ENCODE results near the gene SPATA31D3. TPM values are rescaled to one million over a fixed set of nuclear protein-coding genes. Genes with fewer than 3 reads are reported as not detected.
"Not testable (repeated sequence)": the region's sequence is repeated elsewhere in the genome, so short reads cannot be mapped to it uniquely, and the experiment has no call there.

Gene SPATA31D3
- not detected in 2 replicates for total RNA-seq
- long read RNA-seq, result 0 reads

DNA sequence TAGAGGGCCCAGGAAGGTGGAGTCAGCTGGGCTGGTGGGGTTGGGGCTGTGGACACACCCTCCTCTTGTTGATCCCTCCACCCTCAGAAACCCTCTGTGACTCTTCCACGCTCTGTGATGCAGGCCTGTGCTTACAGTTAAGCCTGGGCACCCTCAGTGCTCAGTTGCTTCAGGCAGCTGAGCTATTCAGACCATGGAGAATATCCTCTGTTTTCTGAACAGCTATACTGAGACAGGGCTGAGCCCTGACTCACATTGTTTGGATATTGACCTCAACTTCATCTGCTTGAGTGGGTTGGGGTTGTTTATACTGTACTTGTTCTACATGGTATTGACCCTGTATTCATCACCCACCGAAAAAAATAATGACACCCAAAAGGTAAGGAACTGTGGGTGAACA, at the start of gene SPATA31D3:
Gene SPATA31D3, plus strand, starts transcription at position 108 of the 400 bp plus-strand sequence. Its CDS starts 86 bp downstream, at position 194.
- H3K36me3 Mint-ChIP-seq (ENCODE audit: low read depth); H3K27ac Mint-ChIP-seq (ENCODE audit: unreplicated experiment): not testable (repeated sequence)

DNA sequence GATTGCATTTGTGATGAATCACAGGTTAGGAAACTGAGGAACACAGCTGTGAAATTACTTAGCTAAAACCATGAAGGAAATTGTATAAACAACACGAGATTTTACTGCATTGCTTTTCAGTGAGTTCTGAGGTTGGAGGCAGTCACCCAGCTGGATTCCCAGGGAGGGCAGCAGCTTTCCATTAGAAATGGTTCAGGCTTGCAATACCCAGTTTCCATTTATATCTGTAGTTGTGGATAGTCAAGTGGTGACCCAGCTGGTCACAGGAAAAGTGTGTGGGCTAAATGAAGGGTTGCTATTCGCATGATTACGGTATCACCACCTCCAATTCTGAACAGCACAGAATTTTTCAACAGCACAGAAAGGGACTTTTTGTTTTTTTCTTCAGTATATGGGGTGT, 49.4 kb upstream of the SPATA31D3 start:
- H3K4me3 Mint-ChIP-seq, result no peak overlapping the region
- TF ChIP-seq, protein P1, sequence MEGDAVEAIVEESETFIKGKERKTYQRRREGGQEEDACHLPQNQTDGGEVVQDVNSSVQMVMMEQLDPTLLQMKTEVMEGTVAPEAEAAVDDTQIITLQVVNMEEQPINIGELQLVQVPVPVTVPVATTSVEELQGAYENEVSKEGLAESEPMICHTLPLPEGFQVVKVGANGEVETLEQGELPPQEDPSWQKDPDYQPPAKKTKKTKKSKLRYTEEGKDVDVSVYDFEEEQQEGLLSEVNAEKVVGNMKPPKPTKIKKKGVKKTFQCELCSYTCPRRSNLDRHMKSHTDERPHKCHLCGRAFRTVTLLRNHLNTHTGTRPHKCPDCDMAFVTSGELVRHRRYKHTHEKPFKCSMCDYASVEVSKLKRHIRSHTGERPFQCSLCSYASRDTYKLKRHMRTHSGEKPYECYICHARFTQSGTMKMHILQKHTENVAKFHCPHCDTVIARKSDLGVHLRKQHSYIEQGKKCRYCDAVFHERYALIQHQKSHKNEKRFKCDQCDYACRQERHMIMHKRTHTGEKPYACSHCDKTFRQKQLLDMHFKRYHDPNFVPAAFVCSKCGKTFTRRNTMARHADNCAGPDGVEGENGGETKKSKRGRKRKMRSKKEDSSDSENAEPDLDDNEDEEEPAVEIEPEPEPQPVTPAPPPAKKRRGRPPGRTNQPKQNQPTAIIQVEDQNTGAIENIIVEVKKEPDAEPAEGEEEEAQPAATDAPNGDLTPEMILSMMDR (conservative IDR thresholded peaks at IDR 0.05), result no peak
- no peaks in the 10 kb centered on the region for H3K27me3 Mint-ChIP-seq (ENCODE audit: low read depth)
- H3K27ac Mint-ChIP-seq (ENCODE audit: unreplicated experiment), result no peak overlapping the region
- H3K9me3 Mint-ChIP-seq, result no peaks in the 10 kb centered on the region
- H3K4me1 Mint-ChIP-seq, result no peaks in the 10 kb centered on the region
- no peaks in the 10 kb centered on the region for H3K36me3 Mint-ChIP-seq (ENCODE audit: low read depth)
- no peak for DNase-seq (ENCODE audit: low read depth, low spot score)

More for the DNA sequence above, at the start of gene SPATA31D3:
- H3K27me3 Mint-ChIP-seq (ENCODE audit: low read depth); H3K4me1 Mint-ChIP-seq; H3K4me3 Mint-ChIP-seq; DNase-seq (ENCODE audit: low read depth, low spot score); H3K9me3 Mint-ChIP-seq: not testable (repeated sequence)

DNA sequence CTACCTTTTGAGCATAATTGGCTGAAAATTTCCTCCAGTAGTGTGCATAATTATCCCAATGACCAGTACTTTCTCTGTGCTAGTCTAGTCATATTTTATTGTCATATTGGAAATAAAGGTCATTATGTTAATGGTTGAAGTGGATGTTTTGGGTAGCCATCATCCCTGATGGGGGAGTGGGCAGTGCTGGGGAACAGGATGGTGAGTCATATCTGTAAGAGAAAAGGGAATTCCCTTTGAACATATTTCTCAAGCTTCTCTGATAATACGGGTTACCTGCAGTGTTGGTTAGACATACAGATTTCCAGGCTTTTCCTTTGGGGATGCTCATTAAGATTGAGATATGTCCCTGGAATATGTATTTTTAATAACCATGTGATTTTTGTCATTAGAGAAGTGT, 48.4 kb upstream of the SPATA31D3 start:
- DNase-seq (ENCODE audit: low read depth, low spot score), result no peak
- no peak overlapping the region for H3K4me3 Mint-ChIP-seq
- TF ChIP-seq, protein P1 (conservative IDR thresholded peaks at IDR 0.05), result no peak
- H3K9me3 Mint-ChIP-seq, result no peaks in the 10 kb centered on the region
- H3K36me3 Mint-ChIP-seq (ENCODE audit: low read depth), result no peaks in the 10 kb centered on the region
- no peaks in the 10 kb centered on the region for H3K27me3 Mint-ChIP-seq (ENCODE audit: low read depth)
- H3K27ac Mint-ChIP-seq (ENCODE audit: unreplicated experiment), result no peak overlapping the region
- H3K4me1 Mint-ChIP-seq, result no peaks in the 10 kb centered on the region

DNA sequence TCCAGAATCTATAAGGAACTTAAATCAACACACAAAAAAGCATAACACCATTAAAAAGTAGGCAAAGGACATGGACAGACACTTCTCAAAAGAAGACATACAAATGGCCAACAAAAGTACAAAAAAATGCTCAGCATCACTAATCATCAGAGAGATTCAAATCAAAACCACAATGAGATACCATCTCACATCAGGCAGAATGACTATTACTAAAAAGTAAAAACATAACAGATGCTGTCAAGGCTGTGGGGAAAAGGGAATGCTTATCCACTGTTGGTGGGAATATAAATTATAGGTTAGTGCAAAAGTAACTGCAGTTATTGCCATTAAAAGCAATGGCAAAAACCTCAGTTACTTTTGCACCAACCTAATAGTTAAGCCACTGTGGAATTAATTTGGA, 47.2 kb upstream of the SPATA31D3 start:
- Mint-ChIP-seq H3K4me3 (no peak overlapping the region), H3K36me3 (ENCODE audit: low read depth) (no peaks in the 10 kb centered on the region), H3K9me3 (no peaks in the 10 kb centered on the region), H3K27ac (ENCODE audit: unreplicated experiment) (no peak overlapping the region), H3K4me1 (no peaks in the 10 kb centered on the region), H3K27me3 (ENCODE audit: low read depth) (no peaks in the 10 kb centered on the region)
- DNase-seq (ENCODE audit: low read depth, low spot score), result no peak
- TF ChIP-seq, protein P1 (conservative IDR thresholded peaks at IDR 0.05), result no peak

DNA sequence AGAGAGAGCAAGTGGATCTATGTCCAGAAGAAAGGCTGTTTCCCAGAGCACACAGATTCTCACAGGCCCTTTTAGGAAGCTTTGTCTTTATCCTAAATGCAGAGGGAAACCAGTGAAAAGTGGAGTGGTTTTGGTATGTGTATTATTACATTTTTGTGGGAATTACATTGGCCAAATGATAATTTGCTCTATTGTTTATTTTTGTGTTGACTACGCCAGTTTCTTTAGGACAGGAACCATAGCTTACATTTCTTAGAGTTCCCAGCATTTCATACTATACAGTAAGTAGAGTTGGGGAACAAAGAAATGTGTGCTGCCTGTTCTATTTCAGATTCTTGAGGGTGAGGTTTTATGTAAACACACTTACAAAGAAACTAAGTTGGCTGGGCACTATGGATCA, 44.4 kb upstream of the SPATA31D3 start:
- DNase-seq (ENCODE audit: low read depth, low spot score), result no peak
- Mint-ChIP-seq H3K36me3 (ENCODE audit: low read depth) (no peaks in the 10 kb centered on the region), H3K27ac (ENCODE audit: unreplicated experiment) (no peak overlapping the region)

DNA sequence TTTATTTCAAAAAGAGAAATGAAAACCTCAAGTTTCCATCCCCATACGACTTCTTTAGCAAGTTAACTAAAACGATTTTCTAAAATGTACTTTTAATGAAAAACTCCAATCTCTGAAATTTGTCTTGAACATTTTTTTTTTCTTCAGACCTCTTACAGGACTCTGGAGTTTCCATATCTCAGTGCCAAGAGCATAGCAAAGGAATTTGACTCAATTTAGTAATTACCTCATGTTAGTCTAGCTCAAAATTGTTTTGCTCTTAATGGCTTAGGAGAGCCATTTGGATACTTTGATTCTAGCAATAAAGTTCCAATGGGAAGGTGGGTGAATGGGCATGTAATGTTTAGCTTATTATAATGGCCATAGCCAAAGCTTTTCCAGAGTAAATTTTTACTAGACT, 41.1 kb upstream of the SPATA31D3 start:
- TF ChIP-seq, protein P1 (conservative IDR thresholded peaks at IDR 0.05), result no peak
- H3K4me1 Mint-ChIP-seq, result no peaks in the 10 kb centered on the region
- peaks cover 2% of the 10 kb centered on the region for H3K9me3 Mint-ChIP-seq
- no peaks in the 10 kb centered on the region for H3K27me3 Mint-ChIP-seq (ENCODE audit: low read depth)
- DNase-seq (ENCODE audit: low read depth, low spot score), result no peak
- no peak overlapping the region for H3K27ac Mint-ChIP-seq (ENCODE audit: unreplicated experiment)
- no peak overlapping the region for H3K4me3 Mint-ChIP-seq
- H3K36me3 Mint-ChIP-seq (ENCODE audit: low read depth), result no peaks in the 10 kb centered on the region

More for the DNA sequence above, 44.4 kb upstream of the SPATA31D3 start:
- Mint-ChIP-seq H3K4me3 (no peak overlapping the region), H3K4me1 (no peaks in the 10 kb centered on the region), H3K9me3 (peaks cover 2% of the 10 kb centered on the region), H3K27me3 (ENCODE audit: low read depth) (no peaks in the 10 kb centered on the region)
- TF ChIP-seq, protein P1 (conservative IDR thresholded peaks at IDR 0.05), result no peak
